Upper lobe of left lung (tissue), 6 donors: ENCODE results near the gene LRP5. TPM values are rescaled to one million over a fixed set of nuclear protein-coding genes. Genes with fewer than 3 reads are reported as not detected.

ENCODE experiments used
- ATAC-seq, 2 donors: fragments of 200-7000 bp; cut with Tn5 transposase; one replicate each; pipeline ENCODE4 v1.9.1; 2022; ENCODE audit warnings: mild to moderate bottlenecking in 2 of 2, moderate library complexity in 2 of 2; ENCODE audit not compliant: low FRiP score in 2 of 2
- DNase-seq, 2 donors: peaks; one replicate each; pipeline ENCODE4 v3.0.0-alpha.2; 2019 to 2020
- H3K27ac ChIP-seq, 4 donors: fragments of 200-600 bp; sonication (generic); one replicate each; pipeline ENCODE4 v1.5.1; 2016 to 2019
- H3K27me3 ChIP-seq, 4 donors: fragments of 200-600 bp; sonication (generic); one replicate each; pipeline ENCODE4 v1.5.1; 2017 to 2019
- H3K36me3 ChIP-seq, 4 donors: fragments of 200-600 bp; sonication (generic); one replicate each; pipeline ENCODE4 v1.5.1; 2016 to 2019
- H3K4me1 ChIP-seq, 4 donors: fragments of 200-600 bp; sonication (generic); one replicate each; pipeline ENCODE4 v1.5.1; 2018 to 2019
- H3K4me3 ChIP-seq, 4 donors: fragments of 200-600 bp; sonication (generic); one replicate each; pipeline ENCODE4 v1.5.1; 2017 to 2019; ENCODE audit warnings: mild to moderate bottlenecking in 2 of 4, moderate library complexity in 1 of 4
- H3K9me3 ChIP-seq, 4 donors: fragments of 200-600 bp; sonication (generic); one replicate each; pipeline ENCODE4 v1.5.1; 2018 to 2019
- CTCF ChIP-seq, 6 experiments: fragments of 450-650 bp in 4 of 6; fragments of 200-600 bp in 2 of 6; sonication (generic) in 2 of 6; IDR thresholded peaks; one replicate each; pipeline ENCODE4 v1.5.1; 2016 to 2019; ENCODE audit warnings: antibody characterized with exemption in 6 of 6
- EP300 ChIP-seq, 4 donors: sonication (generic); formaldehyde crosslinking; IDR thresholded peaks; one replicate each; pipeline ENCODE4 v1.5.1; 2017; ENCODE audit warnings: antibody characterized with exemption in 4 of 4, control low read depth in 2 of 4
- POLR2A ChIP-seq, 4 donors: fragments of 450-650 bp; IDR thresholded peaks; one replicate each; pipeline ENCODE4 v1.5.1; 2016 to 2017; ENCODE audit warnings: antibody characterized with exemption in 4 of 4, mild to moderate bottlenecking in 2 of 4
- POLR2AphosphoS5 ChIP-seq, 2 donors: sonication (generic); formaldehyde crosslinking; IDR thresholded peaks; one replicate each; pipeline ENCODE4 v1.5.1; 2017; ENCODE audit warnings: antibody characterized with exemption in 2 of 2
- WGBS, 2 donors: methylation state at CpG; one replicate each; pipeline ENCODE4 v1.1.5; 2017 to 2018; 5-methylcytosine and 5-hydroxymethylcytosine counted together
- total RNA-seq, 6 donors: library from RNA; depleted of rRNA in 4 of 6; stranded (reverse); fragments of >200 nt in 4 of 6; gene quantifications; one replicate each; pipeline versions ENCODE4 v1.1.0 to v1.2.1, GENCODE V29; 2016 to 2021
- donor health status: DM: no; HTN: no; CAD: no; lungs with moderate emphysema.
- donor health status: DM: no; HTN: yes; CAD: no; lungs with severe emphysema.

Gene LRP5
- total RNA-seq, 6 donors from 2014 or later, result 51.5 to 79.4 (median 67.6) TPM

DNA sequence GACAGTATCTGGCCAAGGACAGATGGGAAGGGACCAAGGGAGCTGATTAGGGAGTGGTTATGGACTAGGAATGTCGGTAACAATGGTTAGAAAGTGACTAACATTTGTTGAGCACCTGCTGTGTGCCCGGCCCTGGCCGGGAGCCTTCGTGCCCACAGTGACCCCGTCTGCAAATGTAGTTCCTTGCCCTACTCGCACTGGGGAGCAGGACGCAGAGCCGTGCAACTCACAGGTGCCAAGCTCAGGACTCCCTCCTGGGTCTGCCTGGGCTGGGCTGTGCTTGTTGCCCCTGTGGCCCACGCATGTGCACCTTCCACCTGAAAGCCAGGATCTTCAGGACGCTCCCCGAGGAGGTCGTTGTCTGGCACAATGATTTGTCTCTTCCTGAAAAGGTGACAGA, 91.4 kb downstream of the LRP5 start:
- Histone ChIP-seq H3K9me3 (no peaks in the 10 kb centered on the region), H3K4me3 (no peak overlapping the region), H3K27me3 (no peaks in the 10 kb centered on the region), H3K4me1 (peaks cover 24 to 36% (median 26%) of the 10 kb centered on the region in 4 donors), H3K27ac (no peak overlapping the region), H3K36me3 (peaks cover 5 to 11% (median 8%) of the 10 kb centered on the region in 4 donors)
- DNase-seq (peak in 1 of 2 donors; percentile 60), ATAC-seq (no peak)
- WGBS, 2 donors, result 92 to 95% methylated on average over 12 of the region's 12 CpGs
- TF ChIP-seq CTCF (IDR thresholded peaks at IDR 0.05) (no peak), POLR2AphosphoS5 (IDR thresholded peaks at IDR 0.05) (no peak), EP300 (IDR thresholded peaks at IDR 0.05) (no peak), POLR2A (IDR thresholded peaks at IDR 0.05) (no peak)

DNA sequence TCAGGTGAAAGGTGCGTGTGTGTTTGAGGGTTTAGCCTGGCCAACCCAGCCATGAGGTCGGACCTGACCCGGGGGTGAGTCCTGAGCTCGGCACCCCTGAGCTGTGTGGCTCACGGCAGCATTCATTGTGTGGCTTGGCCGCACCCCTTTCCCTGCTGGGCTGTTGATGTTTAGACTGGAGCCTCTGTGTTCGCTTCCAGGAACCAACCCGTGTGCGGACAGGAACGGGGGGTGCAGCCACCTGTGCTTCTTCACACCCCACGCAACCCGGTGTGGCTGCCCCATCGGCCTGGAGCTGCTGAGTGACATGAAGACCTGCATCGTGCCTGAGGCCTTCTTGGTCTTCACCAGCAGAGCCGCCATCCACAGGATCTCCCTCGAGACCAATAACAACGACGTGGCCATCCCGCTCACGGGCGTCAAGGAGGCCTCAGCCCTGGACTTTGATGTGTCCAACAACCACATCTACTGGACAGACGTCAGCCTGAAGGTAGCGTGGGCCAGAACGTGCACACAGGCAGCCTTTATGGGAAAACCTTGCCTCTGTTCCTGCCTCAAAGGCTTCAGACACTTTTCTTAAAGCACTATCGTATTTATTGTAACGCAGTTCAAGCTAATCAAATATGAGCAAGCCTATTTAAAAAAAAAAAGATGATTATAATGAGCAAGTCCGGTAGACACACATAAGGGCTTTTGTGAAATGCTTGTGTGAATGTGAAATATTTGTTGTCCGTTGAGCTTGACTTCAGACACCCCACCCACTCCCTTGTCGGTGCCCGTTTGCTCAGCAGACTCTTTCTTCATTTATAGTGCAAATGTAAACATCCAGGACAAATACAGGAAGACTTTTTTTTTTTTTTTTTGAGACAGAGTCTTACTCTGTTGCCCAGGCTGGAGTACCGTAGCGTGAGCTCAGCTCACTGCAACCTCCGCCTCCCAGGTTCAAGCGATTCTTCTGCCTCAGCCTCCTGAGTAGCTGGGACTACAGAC, 94.2 kb downstream of the LRP5 start:
- 53 to 64% methylated on average over 20 to 26 of the region's 34 CpGs for WGBS, 2 donors
- Histone ChIP-seq H3K4me1 (peaks cover 9 to 19% (median 12%) of the 10 kb centered on the region in 4 donors), H3K27me3 (no peaks in the 10 kb centered on the region), H3K4me3 (no peak overlapping the region), H3K27ac (peak overlapping the region; percentile 66 to 82 (median 72)), H3K36me3 (peaks cover 8 to 29% (median 18%) of the 10 kb centered on the region in 4 donors), H3K9me3 (no peaks in the 10 kb centered on the region)
- DNase-seq (peak; percentile 62 to 71), ATAC-seq (peak; percentile 15 to 19)
- TF ChIP-seq EP300 (IDR thresholded peaks at IDR 0.05) (no peak), POLR2A (IDR thresholded peaks at IDR 0.05) (no peak), CTCF (IDR thresholded peaks at IDR 0.05) (no peak), POLR2AphosphoS5 (IDR thresholded peaks at IDR 0.05) (peak in 1 of 2 donors; percentile 5)

- no peak overlapping the region for H3K27ac ChIP-seq
- H3K4me3 ChIP-seq, result no peak overlapping the region
- 92 to 93% methylated on average over 9 of the region's 9 CpGs for WGBS, 2 donors
- H3K27me3 ChIP-seq, result no peaks in the 10 kb centered on the region
- H3K4me1 ChIP-seq, result peaks cover 9 to 19% (median 12%) of the 10 kb centered on the region in 4 donors
- TF ChIP-seq EP300 (IDR thresholded peaks at IDR 0.05) (no peak), CTCF (IDR thresholded peaks at IDR 0.05) (no peak), POLR2AphosphoS5 (IDR thresholded peaks at IDR 0.05) (no peak), POLR2A (IDR thresholded peaks at IDR 0.05) (no peak)
- H3K36me3 ChIP-seq, result peaks cover 9 to 46% (median 30%) of the 10 kb centered on the region in 4 donors
- DNase-seq, result no peak
- no peak for ATAC-seq
- no peaks in the 10 kb centered on the region for H3K9me3 ChIP-seq
Measured at GRCh38 chr11:68408512-68408911, 96.1 kb downstream of the LRP5 start.

DNA sequence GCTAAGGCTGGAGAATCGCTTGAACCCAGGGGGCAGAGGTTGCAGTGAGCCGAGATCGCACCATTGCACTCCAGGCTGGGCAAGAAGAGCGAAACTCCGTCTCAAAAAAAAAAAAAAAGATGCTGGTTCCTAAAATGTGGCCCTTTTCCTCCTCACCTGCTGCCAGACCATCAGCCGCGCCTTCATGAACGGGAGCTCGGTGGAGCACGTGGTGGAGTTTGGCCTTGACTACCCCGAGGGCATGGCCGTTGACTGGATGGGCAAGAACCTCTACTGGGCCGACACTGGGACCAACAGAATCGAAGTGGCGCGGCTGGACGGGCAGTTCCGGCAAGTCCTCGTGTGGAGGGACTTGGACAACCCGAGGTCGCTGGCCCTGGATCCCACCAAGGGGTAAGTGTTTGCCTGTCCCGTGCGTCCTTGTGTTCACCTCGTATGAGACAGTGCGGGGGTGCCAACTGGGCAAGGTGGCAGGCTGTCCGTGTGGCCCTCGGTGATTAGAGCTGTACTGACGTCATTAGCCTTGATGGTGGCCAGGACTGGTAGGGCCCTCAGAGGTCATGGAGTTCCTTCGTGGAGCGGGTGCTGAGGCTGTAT, 97.5 kb downstream of the LRP5 start:
- Histone ChIP-seq H3K27ac (no peak overlapping the region), H3K4me3 (no peak overlapping the region), H3K4me1 (peaks cover 9 to 19% (median 13%) of the 10 kb centered on the region in 4 donors), H3K27me3 (no peaks in the 10 kb centered on the region), H3K9me3 (no peaks in the 10 kb centered on the region), H3K36me3 (peaks cover 9 to 49% (median 36%) of the 10 kb centered on the region in 4 donors)
- TF ChIP-seq EP300 (IDR thresholded peaks at IDR 0.05), result no peak
- no peak for TF ChIP-seq CTCF (IDR thresholded peaks at IDR 0.05)
- no peak for TF ChIP-seq POLR2AphosphoS5 (IDR thresholded peaks at IDR 0.05)
- no peak for TF ChIP-seq POLR2A (IDR thresholded peaks at IDR 0.05)
- DNase-seq (peak in 1 of 2 donors; percentile 52), ATAC-seq (no peak)
- WGBS, 2 donors, result 88 to 93% methylated on average over 29 to 30 of the region's 30 CpGs
